ENCODE measurements around the gene SNX10.

DNA sequence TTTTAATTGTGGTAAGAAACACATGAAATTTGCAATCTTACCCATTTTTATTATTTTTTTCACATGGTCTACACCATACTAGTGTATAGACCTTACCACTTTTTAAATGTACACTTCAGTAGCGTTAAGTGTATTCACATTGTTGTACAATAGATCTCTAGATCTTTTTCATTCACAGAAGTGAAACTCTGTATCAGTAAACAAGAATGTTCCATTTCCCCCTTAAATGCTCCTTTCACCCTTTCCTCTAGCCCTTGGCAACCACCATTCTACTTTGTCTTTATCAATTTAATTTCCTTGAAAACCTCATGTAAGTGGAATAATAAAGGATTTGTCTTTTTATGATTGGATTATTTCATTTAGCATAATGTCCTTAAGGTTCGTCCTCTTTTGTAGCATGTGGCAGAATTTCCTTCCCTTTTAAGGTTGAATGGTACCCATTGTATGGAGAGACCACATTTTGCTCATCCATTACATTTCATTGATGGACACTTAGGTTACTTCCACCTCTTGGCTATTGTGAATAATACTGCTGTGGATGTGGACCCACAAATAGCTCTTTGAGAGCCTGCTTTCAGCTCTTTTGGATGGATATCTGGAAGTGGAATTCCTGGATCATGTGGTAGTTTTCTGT lies 45.7 kb downstream of the SNX10 start:
- TF ChIP-seq, protein P1, sequence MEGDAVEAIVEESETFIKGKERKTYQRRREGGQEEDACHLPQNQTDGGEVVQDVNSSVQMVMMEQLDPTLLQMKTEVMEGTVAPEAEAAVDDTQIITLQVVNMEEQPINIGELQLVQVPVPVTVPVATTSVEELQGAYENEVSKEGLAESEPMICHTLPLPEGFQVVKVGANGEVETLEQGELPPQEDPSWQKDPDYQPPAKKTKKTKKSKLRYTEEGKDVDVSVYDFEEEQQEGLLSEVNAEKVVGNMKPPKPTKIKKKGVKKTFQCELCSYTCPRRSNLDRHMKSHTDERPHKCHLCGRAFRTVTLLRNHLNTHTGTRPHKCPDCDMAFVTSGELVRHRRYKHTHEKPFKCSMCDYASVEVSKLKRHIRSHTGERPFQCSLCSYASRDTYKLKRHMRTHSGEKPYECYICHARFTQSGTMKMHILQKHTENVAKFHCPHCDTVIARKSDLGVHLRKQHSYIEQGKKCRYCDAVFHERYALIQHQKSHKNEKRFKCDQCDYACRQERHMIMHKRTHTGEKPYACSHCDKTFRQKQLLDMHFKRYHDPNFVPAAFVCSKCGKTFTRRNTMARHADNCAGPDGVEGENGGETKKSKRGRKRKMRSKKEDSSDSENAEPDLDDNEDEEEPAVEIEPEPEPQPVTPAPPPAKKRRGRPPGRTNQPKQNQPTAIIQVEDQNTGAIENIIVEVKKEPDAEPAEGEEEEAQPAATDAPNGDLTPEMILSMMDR (IDR thresholded peaks at IDR 0.05), result no peak
- no peak for TF ChIP-seq POLR2A (IDR thresholded peaks at IDR 0.05)
- no peak for TF ChIP-seq POLR2AphosphoS5 (IDR thresholded peaks at IDR 0.05)
- TF ChIP-seq EP300 (IDR thresholded peaks at IDR 0.05), result no peak

Data from suprapubic skin (tissue), 4 donors.